ENCODE data around the gene SACM1L.
"Not testable (repeated sequence)": the region's sequence is repeated elsewhere in the genome, so short reads cannot be mapped to it uniquely, and the experiment has no call there.

SACM1L gene

DNA sequence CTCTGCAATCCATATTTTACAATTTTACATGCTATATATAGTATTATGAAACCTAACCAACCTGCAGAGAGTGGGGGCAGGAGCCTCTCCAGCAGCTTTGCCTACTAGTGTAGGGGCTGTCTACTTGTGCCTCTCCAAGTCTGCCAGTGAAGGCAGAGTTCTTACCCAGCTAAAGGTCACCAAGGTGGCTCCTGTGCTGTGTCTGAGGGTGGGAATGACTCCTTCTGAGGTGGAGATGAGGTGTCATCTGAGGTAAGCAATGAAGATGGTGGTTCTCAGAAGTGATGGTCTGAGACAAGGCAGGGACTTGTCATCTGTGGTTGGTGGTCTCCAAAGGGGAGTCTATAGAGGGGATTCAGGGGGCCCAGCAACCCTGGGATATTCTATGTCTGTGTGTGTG is 47.5 kb downstream of the SACM1L start:
- in situ Hi-C loops (cut with MboI; ENCODE audit: low sequenced_read_pairs): no loop called here

GRCh38 chr3:45737234-45737633 is 48.0 kb downstream of the SACM1L start:
- in situ Hi-C loops (cut with MboI; ENCODE audit: low sequenced_read_pairs): no loop called here

- in situ Hi-C loops (cut with MboI; ENCODE audit: low sequenced_read_pairs): no loop called here
Observed at GRCh38 chr3:45739991-45740390, 50.8 kb downstream of the SACM1L start.

DNA sequence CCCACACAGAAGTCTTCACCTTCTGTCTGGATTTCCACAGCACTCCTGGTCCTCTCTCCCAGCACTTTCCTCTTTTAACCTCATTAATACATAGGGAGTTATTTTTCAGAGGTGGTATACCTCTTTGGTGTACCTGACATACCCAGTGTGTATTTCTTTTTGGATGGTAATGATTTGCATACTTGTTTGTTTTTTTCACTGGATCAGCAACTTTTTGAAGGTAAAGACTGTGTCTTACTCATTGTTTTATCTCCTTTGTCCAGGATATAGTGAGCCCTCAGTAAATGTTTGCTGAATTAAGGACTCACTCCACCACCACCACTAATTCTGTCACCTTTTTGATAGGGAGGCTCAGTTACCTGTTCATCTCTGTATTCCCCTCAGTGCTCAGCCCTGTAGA is 52.1 kb downstream of the SACM1L start:
- in situ Hi-C loops (cut with MboI; ENCODE audit: low sequenced_read_pairs): no loop called here

GRCh38 chr3:45741742-45742460 is 52.7 kb downstream of the SACM1L start:
- in situ Hi-C loops (cut with MboI; ENCODE audit: low sequenced_read_pairs): no loop called here

- in situ Hi-C loops (cut with MboI; ENCODE audit: low sequenced_read_pairs): no loop called here
Observed at GRCh38 chr3:45742461-45743089, 53.4 kb downstream of the SACM1L start.

GRCh38 chr3:45746165-45746776 is 57.1 kb downstream of the SACM1L start:
- in situ Hi-C loops (cut with MboI; ENCODE audit: low sequenced_read_pairs): no loop called here

DNA sequence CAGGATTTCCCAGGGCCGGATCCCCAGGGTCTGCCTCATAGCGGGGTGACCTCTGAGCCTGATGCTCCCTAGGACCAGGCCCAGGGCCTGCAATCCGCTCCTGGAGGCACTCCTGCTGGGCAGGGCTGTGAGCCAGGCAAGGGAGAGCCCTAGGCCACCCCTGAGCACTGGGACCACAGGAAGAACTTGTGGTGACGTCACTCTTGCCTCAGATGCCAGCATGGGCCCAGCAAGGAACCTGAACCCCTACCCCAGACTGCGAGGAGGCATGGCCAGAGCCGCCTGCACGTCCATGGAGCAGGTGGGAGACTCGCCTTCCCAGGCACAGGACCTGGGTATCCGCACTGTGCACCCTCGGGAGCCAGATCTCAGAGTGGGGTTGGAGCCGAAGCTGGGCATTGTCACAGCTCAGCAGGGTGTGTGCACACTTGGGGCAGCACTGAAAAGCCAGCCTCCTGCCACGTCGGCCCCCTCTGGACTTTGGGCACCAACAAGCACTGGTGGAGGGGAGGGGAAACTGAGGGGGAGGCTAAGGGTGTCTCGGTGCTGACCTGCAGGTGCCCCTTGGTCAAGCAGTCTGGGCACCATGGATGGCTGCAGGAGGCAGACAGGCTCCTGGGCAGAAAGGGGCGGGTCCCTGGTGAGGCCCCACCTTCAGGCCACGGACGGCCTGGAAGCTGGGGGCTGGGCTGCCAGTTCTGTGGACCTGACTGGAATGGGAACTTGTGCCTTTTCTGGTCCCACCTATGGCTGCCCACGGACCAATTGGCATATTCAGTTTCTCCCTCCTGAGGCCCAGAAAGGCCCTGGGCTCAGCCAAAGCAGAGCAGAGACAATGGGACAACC is 57.8 kb downstream of the SACM1L start:
- in situ Hi-C loops (cut with MboI; ENCODE audit: low sequenced_read_pairs): no loop called here

- in situ Hi-C loops (cut with MboI; ENCODE audit: low sequenced_read_pairs): no loop called here
Observed at GRCh38 chr3:45748068-45748467, 58.9 kb downstream of the SACM1L start.

DNA sequence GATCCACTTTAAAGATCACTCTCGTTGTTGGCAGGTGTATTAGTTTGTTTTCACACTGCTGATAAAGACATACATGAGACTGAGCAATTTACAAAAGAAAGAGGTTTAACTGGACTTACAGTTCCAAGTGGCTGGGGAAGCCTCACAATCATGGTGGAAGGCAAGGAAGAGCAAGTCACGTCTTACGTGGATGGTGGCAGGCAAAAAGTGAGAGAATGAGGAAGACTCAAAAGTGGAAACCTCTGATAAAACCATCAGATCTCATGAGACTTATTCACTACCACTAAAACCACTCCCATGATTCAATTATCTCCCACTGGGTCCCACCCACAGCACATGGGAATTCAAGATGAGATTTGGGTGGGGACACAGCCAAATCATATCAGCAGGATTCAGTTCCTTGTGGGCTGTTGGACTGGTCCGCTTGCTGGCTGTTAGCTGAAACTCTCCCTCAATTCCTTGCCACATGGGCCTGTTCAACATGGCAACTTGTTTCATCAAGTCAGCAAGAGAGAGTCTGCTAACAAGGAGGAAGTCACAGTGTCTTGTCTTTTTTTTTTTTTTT is 59.9 kb downstream of the SACM1L start:
- in situ Hi-C loops (cut with MboI; ENCODE audit: low sequenced_read_pairs): not testable (repeated sequence)

- in situ Hi-C loops (cut with MboI; ENCODE audit: low sequenced_read_pairs): no loop called here
Observed at GRCh38 chr3:45749880-45750279, 60.7 kb downstream of the SACM1L start.

DNA sequence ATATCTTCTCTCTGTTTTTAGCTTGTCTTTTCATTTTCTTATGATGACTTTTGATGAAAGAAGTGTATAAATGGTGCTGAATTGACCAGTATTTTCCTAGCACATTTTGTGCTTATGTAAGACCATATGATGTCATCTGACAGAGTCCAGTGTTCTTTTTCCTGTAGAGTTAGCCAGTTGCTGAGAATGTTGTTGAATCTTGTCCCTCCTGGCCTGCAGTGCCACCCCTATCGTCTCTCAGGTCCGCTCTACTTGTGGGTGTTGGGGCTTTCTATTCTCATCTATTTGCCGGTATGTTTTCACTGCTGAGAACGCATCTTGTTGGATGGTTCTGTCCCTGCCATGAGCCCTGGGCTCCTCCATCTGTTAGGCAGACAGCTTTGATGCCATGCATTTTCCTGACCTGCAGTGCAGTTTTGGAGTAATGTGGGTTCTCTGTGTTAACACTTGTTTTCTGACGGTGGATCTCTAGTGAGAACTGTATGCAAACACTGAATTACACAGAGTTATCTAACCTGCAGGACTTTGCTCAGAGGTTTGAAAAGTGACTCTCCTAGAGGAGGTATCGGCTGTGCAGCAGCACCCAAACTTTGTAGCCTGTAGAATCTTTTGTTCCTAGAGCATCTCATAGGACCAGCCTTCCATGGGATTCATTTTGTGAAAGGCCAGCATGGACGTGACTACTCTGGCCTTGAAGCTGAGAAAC is 62.5 kb downstream of the SACM1L start:
- in situ Hi-C loops (cut with MboI; ENCODE audit: low sequenced_read_pairs): no loop called here

DNA sequence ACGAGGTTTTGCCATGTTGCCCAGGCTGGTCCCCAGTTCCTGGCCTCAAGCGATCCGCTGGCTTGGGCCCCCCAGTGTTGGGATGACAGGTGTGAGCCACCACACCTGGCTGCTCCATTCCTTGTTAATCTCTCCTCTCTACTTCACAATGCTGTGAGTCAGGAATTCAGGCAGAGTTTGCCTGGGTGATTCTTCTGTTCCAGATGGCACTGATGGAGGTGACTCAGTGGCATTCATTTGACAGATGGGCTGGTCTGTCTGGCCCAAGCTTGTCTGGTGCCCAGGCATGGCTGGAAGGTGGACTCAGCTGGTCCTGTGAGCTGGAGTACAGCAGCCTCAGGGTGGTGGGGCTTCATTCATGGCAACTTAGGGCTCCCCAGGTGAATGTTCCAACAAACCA is 63.9 kb downstream of the SACM1L start:
- in situ Hi-C loops (cut with MboI; ENCODE audit: low sequenced_read_pairs): no loop called here

- in situ Hi-C loops (cut with MboI; ENCODE audit: low sequenced_read_pairs): no loop called here
Observed at GRCh38 chr3:45754461-45754860, 65.3 kb downstream of the SACM1L start.

GRCh38 chr3:45756055-45756454 is 66.9 kb downstream of the SACM1L start:
- in situ Hi-C loops (cut with MboI; ENCODE audit: low sequenced_read_pairs): no loop called here

- in situ Hi-C loops (cut with MboI; ENCODE audit: low sequenced_read_pairs): not testable (repeated sequence)
Observed at GRCh38 chr3:45757141-45757540, 67.9 kb downstream of the SACM1L start.

GRCh38 chr3:45758871-45759270 is 69.7 kb downstream of the SACM1L start:
- in situ Hi-C loops (cut with MboI; ENCODE audit: low sequenced_read_pairs): no loop called here

DNA sequence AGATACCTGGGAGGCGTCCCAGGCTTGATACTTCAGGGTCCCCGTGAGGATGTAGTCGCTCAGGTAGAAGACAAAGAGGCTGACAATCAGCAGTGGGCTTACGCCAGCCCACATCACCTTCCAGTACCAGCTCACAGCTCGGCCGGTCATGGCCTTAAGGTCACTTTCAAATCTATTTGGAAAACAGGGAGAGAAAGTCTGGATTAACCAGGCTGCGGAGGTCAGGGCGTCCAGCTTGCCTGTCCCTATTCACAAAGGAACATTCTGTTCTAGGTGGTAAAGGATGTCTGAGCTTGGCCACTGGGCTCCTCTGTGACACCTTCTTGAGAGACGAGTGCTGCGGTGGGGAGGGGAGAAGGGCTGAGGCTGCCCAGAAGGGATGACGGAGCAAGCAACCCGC is 70.7 kb downstream of the SACM1L start:
- in situ Hi-C loops (cut with MboI; ENCODE audit: low sequenced_read_pairs): no loop called here

DNA sequence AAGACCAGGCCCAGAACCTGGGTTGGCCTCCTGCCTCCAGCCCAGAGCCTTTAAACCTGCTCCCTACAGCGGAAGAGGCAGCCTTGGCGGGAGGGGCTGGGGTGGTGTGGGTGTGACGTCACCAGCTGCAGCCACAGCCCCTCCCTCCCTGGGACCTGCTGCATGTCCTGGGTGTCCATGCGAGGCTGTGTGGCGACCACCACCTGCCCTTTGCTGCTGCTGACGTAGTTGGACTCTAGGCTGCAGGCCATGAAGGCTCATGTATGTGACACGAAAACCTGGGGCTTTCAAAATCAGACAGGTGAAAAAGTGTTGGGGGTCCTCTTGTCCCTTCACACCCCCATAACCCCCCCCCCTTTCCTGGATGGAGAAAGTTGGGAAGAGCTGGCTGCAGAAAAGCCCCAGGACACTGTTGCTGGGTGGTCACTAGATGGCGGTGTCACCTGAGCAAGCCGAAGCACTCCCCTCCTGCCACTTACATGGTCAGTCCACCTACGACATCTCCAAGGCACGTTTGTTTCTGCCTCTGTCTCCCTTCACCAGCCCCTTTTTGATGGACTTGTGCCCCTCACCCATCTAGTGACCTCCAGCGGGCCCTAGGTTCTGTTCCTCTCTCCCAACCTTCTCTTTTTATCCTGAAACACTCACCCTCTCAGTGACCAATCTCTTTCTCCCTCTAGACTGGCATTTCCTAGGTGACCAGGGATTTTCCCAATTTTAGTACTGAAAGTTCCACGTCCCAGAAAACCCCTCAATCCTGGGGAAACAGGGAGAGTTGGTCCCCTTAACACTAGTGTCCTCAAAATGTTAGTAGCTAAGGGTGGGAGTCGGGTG is 71.9 kb downstream of the SACM1L start:
- in situ Hi-C loops (cut with MboI; ENCODE audit: low sequenced_read_pairs): no loop called here

DNA sequence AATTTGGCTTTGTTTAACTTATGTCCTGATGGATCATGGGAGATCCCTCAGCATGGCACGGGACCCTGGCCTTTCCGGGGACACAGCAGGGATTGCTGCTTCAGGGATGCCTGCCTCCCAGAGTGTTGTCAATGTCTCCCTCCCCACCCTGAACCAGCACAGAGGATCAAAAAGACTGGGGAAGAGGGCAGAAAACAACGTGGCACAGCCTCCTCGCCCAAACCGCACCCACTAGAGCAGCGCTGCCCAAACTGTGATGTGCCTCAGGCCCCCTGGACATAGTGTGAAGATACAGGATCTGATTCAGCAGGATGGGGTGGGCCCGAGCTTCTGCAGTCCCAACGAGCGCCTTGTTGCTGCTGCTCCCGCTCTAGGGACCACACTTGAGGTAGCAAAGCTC is 72.6 kb downstream of the SACM1L start:
- in situ Hi-C loops (cut with MboI; ENCODE audit: low sequenced_read_pairs): no loop called here
